ENCODE results near the gene KCNQ1. TPM values are rescaled to one million over a fixed set of nuclear protein-coding genes. Genes with fewer than 3 reads are reported as not detected.

KCNQ1 gene
- total RNA-seq, 4 donors from 2014 or later: 2.6 to 12.7 (median 4.9) TPM

DNA sequence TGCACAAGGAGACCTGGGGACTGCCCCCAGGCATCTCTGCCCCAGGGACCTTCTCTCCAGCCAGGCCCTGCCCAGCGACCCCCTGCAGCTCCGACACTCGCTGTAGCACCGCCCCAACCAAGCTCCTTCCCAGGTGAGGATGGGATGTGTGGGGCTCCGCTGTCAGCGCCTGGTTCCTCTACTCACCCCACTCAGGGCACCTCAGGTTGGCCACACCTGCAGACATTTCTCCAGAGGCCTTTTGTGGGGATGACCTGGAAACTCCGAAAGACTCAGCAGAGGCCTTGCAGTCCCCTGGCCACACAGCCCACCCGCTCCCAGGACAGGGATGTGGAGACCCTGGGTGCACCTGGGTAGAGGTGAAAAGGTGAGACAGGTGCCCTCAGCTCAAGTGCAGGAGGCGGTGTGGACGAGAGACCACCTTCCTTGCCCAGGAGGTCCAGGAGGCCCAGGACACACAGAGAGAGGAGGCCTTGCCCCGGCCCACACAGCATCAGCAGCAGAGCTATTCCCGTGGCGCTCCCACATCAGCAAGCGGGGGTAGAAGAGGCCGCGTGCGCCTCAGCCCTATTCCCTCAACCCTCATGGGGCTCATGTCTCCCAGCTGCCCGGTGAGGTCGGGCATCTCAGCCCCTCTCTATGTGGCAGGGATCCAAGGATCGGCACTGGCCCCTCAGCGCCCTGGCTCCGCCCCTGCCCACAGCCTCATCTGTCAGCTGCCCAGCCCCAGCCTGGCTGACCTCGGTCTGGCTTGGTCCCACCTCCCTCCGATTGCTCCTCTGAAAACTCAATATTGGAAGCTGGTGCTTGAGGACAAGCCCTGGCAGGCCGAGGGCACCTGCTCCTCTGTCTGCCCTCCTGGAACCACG is 21.4 kb upstream of the KCNQ1 start:
- 40 to 64% methylated on average over 1 to 6 of the region's 26 CpGs for WGBS, 2 donors (ENCODE audit: low coverage in 1 of 2)
- TF ChIP-seq CTCF (IDR thresholded peaks at IDR 0.05) (no peak), POLR2AphosphoS5 (IDR thresholded peaks at IDR 0.05) (no peak), EP300 (IDR thresholded peaks at IDR 0.05) (no peak), POLR2A (IDR thresholded peaks at IDR 0.05) (no peak)
- Histone ChIP-seq H3K4me3 (no peak overlapping the region), H3K27ac (no peak overlapping the region), H3K36me3 (no peaks in the 10 kb centered on the region), H3K4me1 (peaks cover 0 to 20% (median 3%) of the 10 kb centered on the region in 3 donors), H3K27me3 (peaks cover 36% of the 10 kb centered on the region), H3K9me3 (no peaks in the 10 kb centered on the region)
- no peak for ATAC-seq

- Histone ChIP-seq H3K4me1 (peaks cover 0 to 11% (median 3%) of the 10 kb centered on the region in 3 donors), H3K27me3 (peaks cover 39% of the 10 kb centered on the region), H3K36me3 (no peaks in the 10 kb centered on the region), H3K4me3 (no peak overlapping the region), H3K27ac (no peak overlapping the region), H3K9me3 (no peaks in the 10 kb centered on the region)
- TF ChIP-seq EP300 (IDR thresholded peaks at IDR 0.05) (no peak), POLR2A (IDR thresholded peaks at IDR 0.05) (no peak), POLR2AphosphoS5 (IDR thresholded peaks at IDR 0.05) (no peak), CTCF (IDR thresholded peaks at IDR 0.05) (no peak)
- ATAC-seq: no peak
- 100% methylated on average over 2 of the region's 28 CpGs; no CpG with 5 or more reads in 1 of the 2 donors for WGBS, 2 donors (ENCODE audit: low coverage in 1 of 2)
Observed at GRCh38 chr11:2424811-2425495, 19.9 kb upstream of the KCNQ1 start.

DNA sequence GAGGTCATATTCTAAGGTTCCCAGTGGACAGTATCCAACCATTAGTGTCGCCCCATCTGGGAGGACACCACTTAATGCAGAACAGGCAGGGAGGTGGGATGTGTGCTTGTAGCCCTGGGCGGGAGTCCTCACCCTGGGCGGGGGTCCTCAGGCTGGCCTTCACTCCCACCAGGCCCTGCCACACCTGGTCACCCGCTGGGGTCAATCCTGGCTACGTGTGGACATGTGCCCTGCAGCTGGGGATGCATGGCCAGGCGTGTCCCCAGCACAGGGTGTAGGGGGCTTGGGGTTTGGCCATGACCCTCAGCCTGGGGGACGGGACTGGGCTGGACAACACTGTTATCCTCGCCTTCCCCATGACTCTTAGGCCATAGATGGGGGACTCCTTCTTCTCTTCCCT is 19.3 kb upstream of the KCNQ1 start:
- no CpG with 5 or more reads among the region's 8 CpGs for WGBS, 2 donors (ENCODE audit: low coverage in 1 of 2)
- H3K9me3 ChIP-seq: no peaks in the 10 kb centered on the region
- ATAC-seq: no peak
- no peak overlapping the region for H3K27ac ChIP-seq
- peaks cover 0 to 6% (median under 1%) of the 10 kb centered on the region in 3 donors for H3K4me1 ChIP-seq
- no peaks in the 10 kb centered on the region for H3K36me3 ChIP-seq
- H3K27me3 ChIP-seq: peaks cover 39% of the 10 kb centered on the region
- TF ChIP-seq POLR2A (IDR thresholded peaks at IDR 0.05) (no peak), CTCF (IDR thresholded peaks at IDR 0.05) (no peak), EP300 (IDR thresholded peaks at IDR 0.05) (no peak), POLR2AphosphoS5 (IDR thresholded peaks at IDR 0.05) (no peak)
- H3K4me3 ChIP-seq: no peak overlapping the region

DNA sequence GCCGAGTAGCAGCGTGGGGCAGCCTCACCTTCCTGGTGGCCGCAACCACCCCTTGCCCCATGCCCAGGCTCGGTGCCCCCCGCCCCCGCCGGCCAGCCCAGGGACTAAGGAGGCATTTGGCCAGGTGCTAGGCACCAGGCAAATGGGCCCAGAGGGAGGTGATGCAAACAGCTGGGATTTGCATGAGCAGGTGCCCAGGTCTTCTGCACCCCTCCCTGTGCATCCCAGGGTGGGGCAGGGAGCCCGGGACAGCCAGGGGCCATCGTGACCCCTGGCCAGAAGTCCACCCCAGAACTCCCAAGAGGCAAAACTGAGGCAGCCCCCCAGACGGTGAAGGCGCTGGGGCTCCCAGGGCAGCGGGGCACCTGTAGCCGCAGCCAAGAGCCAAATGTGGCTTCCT is 18.6 kb upstream of the KCNQ1 start:
- Histone ChIP-seq H3K36me3 (no peaks in the 10 kb centered on the region), H3K9me3 (no peaks in the 10 kb centered on the region), H3K4me3 (no peak overlapping the region), H3K4me1 (no peaks in the 10 kb centered on the region), H3K27me3 (peaks cover 35% of the 10 kb centered on the region), H3K27ac (no peak overlapping the region)
- TF ChIP-seq EP300 (IDR thresholded peaks at IDR 0.05): no peak
- TF ChIP-seq POLR2A (IDR thresholded peaks at IDR 0.05): no peak
- no peak for TF ChIP-seq CTCF (IDR thresholded peaks at IDR 0.05)
- no peak for ATAC-seq
- WGBS, 2 donors (ENCODE audit: low coverage in 1 of 2): no CpG with 5 or more reads among the region's 13 CpGs

All from gastroesophageal sphincter (tissue), 4 donors.